ENCODE results near the gene MFSD1. TPM values are rescaled to one million over a fixed set of nuclear protein-coding genes. Genes with fewer than 3 reads are reported as not detected.

MFSD1 gene
- total RNA-seq, 1 donor from 2014 or later = 28.5 TPM

DNA sequence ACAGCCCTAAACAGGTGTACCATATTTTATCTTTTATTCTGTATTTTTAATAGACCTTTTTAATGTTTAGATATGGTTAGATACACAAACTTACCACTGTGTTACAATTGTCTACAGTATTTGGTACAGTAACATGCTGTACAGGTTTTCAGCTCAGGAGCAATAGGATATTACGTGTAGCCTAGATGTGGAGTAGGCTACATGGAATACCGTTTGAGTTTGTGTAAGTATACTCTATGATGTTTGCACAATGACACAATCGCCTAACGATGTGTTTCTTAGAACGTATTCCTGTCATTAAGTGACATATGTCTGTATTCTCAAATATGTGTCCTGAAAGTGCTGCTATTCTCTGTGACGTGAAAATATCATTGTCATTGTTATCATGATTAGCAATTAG lies 62.6 kb downstream of the MFSD1 start:
- DNase-seq (ENCODE audit: low spot score) = no peak
- no peak for ATAC-seq

DNA sequence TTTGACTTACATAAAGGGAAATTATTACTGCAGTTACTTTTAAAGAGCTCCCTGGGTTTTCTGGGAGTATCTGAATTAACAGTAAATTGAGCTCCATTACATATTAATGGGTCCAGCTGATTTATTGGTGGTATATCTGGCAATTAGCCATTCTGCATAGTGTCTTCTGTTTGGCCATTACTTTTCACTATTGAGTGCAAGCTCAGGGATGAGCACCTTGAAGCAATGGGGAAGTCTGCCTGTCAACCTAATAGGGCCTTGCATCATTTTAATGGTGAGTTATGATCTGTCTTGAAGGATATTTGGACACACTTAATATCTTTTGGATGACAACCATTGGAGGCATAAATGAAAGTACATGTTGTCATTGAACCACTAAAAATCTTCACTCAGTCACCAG lies 73.8 kb downstream of the MFSD1 start:
- no peak for DNase-seq (ENCODE audit: low spot score)
- ATAC-seq = no peak

Other genes starting within 250 kb of the MFSD1 start
- 0.25 TPM for gene MLF1, start 230.9 kb upstream of the MFSD1 start, total RNA-seq
- gene GFM1, start 157.5 kb upstream of the MFSD1 start, total RNA-seq = 42.9 TPM
- gene LXN, start 129.4 kb upstream of the MFSD1 start, total RNA-seq = 0.68 TPM
- gene RARRES1, start 69.6 kb upstream of the MFSD1 start, total RNA-seq = 1.3 TPM